Measurements from ENCODE around the gene RNF180.
A peak's percentile ranks its signal among the peaks of the same experiment; 100 is the strongest.

Gene RNF180

DNA sequence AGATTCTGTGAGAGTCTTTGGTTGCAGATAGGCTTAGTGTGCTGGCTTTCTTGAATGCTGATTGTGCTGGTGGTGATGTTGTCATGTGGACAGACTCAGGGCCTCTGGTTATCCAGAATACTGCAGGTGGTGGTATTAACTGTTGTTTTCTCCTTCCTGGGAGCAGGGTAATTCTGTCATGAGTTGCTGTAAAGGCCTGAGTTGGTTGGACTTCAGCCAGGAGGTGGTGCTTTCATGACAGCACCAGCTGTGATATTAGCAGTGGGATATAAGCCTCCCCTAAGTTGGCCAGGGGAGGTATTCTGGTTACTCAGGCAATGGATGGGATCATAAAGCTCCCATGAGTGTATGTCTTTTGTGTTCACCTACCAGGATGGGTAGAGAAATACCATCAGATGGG, 16.4 kb upstream of the RNF180 start:
- Histone ChIP-seq H3K9ac (no peak overlapping the region), H3K36me3 (ENCODE audit: insufficient read depth) (no peaks in the 10 kb centered on the region), H3K4me3 (IDR thresholded peaks at IDR 0.05; ENCODE audit: insufficient read depth, low read depth, low read length) (no peak overlapping the region), H3K79me2 (ENCODE audit: insufficient read depth, low read depth) (no peaks in the 10 kb centered on the region), H2AFZ (ENCODE audit: low read depth) (peak overlapping the region; percentile 8; the same call in 1 of the 2 replicates), H3K4me1 (ENCODE audit: low read depth, poor library complexity, severe bottlenecking) (peaks cover 22% of the 10 kb centered on the region), H3K4me2 (no peak overlapping the region), H3K27me3 (ENCODE audit: insufficient read depth, low read depth) (no peaks in the 10 kb centered on the region), H3K27ac (peak overlapping the region; percentile 3; the same call in 1 of the 2 replicates), H4K20me1 (ENCODE audit: insufficient read depth) (no peaks in the 10 kb centered on the region)
- no peak for TF ChIP-seq CTCF (conservative IDR thresholded peaks at IDR 0.05; ENCODE audit: low read depth, low read length)

DNA sequence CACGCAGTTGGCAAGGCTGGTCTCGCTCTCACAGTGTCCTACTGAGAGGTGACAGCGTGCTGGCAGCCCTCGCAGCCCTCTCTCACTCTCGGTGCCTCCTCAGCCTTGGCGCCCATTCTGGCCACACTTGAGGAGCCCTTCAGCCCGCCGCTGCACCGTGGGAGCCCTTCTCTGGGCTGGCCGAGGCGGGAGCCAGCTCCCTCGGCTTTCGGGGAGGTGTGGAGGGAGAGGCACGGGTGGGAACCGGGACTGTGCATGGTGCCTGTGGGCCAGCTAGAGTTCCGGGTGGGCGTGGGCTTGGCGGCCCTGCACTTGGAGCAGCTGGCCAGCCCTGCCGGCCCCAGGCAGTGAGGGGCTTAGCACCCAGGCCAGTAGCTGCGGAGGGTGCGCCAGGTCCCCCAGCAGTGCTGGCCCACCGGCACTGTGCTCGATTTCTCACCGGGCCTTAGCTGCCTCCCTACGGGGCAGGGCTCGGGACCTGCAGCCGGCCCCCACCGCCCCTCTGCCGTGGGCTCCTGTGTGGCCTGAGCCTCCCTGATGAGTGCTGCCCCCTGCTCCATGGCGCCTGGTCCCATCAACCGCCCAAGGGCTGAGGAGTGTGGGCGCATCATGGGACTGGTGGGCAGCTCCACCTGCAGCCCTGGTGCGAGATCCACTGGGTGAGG, 15.7 kb upstream of the RNF180 start:
- no peaks in the 10 kb centered on the region for H3K27me3 ChIP-seq (ENCODE audit: insufficient read depth, low read depth)
- no peaks in the 10 kb centered on the region for H3K36me3 ChIP-seq (ENCODE audit: insufficient read depth)
- H4K20me1 ChIP-seq (ENCODE audit: insufficient read depth), result no peaks in the 10 kb centered on the region
- no peak overlapping the region for H3K9ac ChIP-seq
- H3K79me2 ChIP-seq (ENCODE audit: insufficient read depth, low read depth), result no peaks in the 10 kb centered on the region
- no peak for TF ChIP-seq CTCF (conservative IDR thresholded peaks at IDR 0.05; ENCODE audit: low read depth, low read length)
- no peak overlapping the region for H3K4me3 ChIP-seq (IDR thresholded peaks at IDR 0.05; ENCODE audit: insufficient read depth, low read depth, low read length)
- peaks cover 22% of the 10 kb centered on the region for H3K4me1 ChIP-seq (ENCODE audit: low read depth, poor library complexity, severe bottlenecking)
- no peak overlapping the region for H3K27ac ChIP-seq
- H2AFZ ChIP-seq (ENCODE audit: low read depth), result no peak overlapping the region
- H3K4me2 ChIP-seq, result no peak overlapping the region

- H3K27ac ChIP-seq, result no peak overlapping the region
- H3K79me2 ChIP-seq (ENCODE audit: insufficient read depth, low read depth), result no peaks in the 10 kb centered on the region
- H3K4me2 ChIP-seq, result no peak overlapping the region
- TF ChIP-seq CTCF (conservative IDR thresholded peaks at IDR 0.05; ENCODE audit: low read depth, low read length), result no peak
- H3K36me3 ChIP-seq (ENCODE audit: insufficient read depth), result no peaks in the 10 kb centered on the region
- H3K4me3 ChIP-seq (IDR thresholded peaks at IDR 0.05; ENCODE audit: insufficient read depth, low read depth, low read length), result no peak overlapping the region
- no peaks in the 10 kb centered on the region for H3K4me1 ChIP-seq (ENCODE audit: low read depth, poor library complexity, severe bottlenecking)
- no peaks in the 10 kb centered on the region for H4K20me1 ChIP-seq (ENCODE audit: insufficient read depth)
- no peak overlapping the region for H3K9ac ChIP-seq
- no peak overlapping the region for H2AFZ ChIP-seq (ENCODE audit: low read depth)
- H3K27me3 ChIP-seq (ENCODE audit: insufficient read depth, low read depth), result no peaks in the 10 kb centered on the region
Measured at GRCh38 chr5:64156261-64156660, 9.4 kb upstream of the RNF180 start.

GRCh38 chr5:64158827-64159226, 6.8 kb upstream of the RNF180 start:
- Histone ChIP-seq H2AFZ (ENCODE audit: low read depth) (no peak overlapping the region), H3K27me3 (ENCODE audit: insufficient read depth, low read depth) (no peaks in the 10 kb centered on the region), H3K27ac (no peak overlapping the region), H3K36me3 (ENCODE audit: insufficient read depth) (no peaks in the 10 kb centered on the region), H4K20me1 (ENCODE audit: insufficient read depth) (no peaks in the 10 kb centered on the region), H3K4me1 (ENCODE audit: low read depth, poor library complexity, severe bottlenecking) (no peaks in the 10 kb centered on the region), H3K4me3 (IDR thresholded peaks at IDR 0.05; ENCODE audit: insufficient read depth, low read depth, low read length) (no peak overlapping the region), H3K79me2 (ENCODE audit: insufficient read depth, low read depth) (no peaks in the 10 kb centered on the region), H3K4me2 (no peak overlapping the region), H3K9ac (no peak overlapping the region)
- no peak for TF ChIP-seq CTCF (conservative IDR thresholded peaks at IDR 0.05; ENCODE audit: low read depth, low read length)

All from KMS-11 (cell line).